Suppressor macrophage treated with lipopolysaccharide for 4 hours (primary cell): Measurements from ENCODE around the gene GMPR.

Source experiments
- DNase-seq: peaks from one replicate; pipeline ENCODE4 v3.0.0-alpha.2; 2020

GMPR gene

DNA sequence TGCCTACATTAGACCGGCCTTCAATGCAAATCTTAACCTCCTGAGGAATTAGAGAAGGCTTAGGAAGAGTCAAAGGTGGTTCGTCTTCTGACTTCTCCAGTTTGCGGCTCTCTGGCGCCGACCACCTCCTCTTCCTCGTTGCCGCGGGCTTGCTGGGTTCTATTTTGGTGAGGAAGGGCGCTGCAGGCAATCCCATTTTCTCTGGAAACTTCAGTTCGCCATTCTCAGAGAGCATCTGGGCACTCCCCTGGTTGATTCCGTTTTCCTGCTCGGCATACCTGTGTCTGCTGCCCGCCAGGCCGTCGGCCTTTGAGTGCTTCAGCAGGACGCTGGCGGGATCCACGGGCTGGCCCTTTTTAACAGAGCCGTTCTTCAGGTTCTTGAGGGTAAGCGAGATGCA, 67.9 kb downstream of the GMPR start:
- no peak for DNase-seq

DNA sequence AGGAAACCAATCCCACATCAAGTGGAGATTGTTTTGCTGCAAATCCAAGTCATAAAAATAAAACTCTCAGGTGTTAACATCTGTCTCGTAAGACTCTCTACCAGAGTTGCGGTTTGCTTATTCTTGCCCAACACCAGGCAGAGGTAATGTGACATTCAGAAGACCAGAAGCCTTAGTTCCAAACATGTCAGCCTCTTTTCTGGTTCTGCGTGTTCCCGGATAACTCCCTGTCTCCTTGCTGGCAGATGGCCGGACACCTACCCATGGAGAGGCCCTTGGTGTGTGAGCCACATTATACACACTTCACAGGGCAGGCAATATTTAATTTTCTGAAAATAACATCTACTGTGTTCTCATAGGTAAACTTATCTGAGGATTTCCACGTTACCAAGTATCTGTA, 73.4 kb downstream of the GMPR start:
- DNase-seq, result no peak

GRCh38 chr6:16313732-16314131, 75.3 kb downstream of the GMPR start:
- no peak for DNase-seq

- no peak for DNase-seq
Measured at GRCh38 chr6:16314296-16314695, 75.9 kb downstream of the GMPR start.

- DNase-seq, result peak; percentile 51
Measured at GRCh38 chr6:16316741-16317251, 78.4 kb downstream of the GMPR start.

GRCh38 chr6:16318538-16318937, 80.2 kb downstream of the GMPR start:
- DNase-seq, result peak; percentile 68

GRCh38 chr6:16318953-16319720, 80.8 kb downstream of the GMPR start:
- no peak for DNase-seq

- DNase-seq, result peak; percentile 86
Measured at GRCh38 chr6:16319813-16320532, 81.6 kb downstream of the GMPR start.

- DNase-seq, result peak; percentile 58
Measured at GRCh38 chr6:16320533-16321340, 82.3 kb downstream of the GMPR start.

DNA sequence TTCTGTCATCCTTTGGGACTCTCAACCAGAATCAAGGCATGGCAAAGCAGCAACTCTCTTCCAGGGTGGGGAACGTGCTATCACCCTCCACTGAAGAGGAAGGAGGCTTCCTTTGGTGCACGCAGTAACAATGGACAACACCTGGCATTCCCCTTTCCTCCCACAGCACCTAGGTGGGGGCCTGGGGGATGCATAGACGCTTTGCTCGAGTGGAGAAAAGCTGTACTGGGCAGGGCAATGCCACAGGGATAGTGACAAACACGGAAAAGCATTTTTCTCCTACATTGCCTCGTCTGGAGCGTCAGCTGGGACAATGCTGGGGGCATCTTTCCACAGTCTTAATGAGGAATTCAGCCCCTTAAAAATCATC, 82.9 kb downstream of the GMPR start:
- DNase-seq, result no peak

GRCh38 chr6:16321826-16322225, 83.4 kb downstream of the GMPR start:
- DNase-seq, result no peak

DNA sequence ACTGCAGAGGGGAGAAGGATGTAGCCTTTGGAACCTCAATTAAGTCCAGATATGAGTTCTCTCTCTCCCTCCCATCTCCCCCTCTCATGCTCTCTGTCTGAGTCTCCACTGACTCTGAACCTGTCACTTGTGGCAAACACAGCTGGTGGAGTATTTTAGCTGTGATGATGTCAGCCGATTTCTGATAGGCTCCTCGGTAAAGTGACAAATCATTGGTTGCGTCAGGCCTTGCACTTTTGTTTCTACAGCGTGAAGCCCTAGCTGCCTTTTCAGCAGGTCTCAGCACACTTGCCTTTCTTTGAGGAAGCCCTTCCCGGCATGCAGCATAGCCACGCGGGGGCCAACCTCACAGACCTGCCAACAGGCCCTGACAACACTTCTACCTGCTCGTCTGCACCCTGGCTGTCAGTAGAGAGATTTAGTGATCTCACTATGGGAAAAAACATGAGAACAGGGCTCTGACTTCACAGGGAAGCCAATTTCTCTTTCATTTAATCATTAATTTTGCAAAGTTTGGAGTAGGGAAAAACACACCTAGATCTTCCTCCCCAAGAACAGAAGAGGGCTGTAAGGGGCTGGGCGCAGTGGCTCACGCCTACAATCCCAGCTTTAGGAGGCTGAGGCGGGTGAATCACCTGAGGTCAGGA, 84.4 kb downstream of the GMPR start:
- DNase-seq, result peak; percentile 91

DNA sequence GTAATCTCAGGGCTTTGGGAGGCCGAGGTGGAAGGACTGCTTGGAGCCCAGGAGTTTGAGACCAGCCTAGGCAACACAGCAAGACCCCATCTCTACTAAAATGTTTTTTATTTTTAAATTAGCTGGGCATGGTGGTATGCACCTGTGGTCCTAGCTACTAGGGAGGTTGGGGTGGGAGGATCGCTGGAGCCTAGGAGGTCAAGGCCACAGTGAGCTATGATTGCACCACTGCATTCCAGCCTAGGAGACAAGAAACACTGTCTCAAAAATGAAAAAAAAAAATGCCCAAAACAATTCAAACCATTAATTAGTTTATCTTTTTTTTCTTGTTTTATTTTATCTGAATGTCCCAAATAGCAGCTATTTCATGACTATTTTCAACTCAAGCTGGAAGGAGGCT, 85.8 kb downstream of the GMPR start:
- no peak for DNase-seq

- no peak for DNase-seq
Measured at GRCh38 chr6:16324606-16325225, 86.3 kb downstream of the GMPR start.

DNA sequence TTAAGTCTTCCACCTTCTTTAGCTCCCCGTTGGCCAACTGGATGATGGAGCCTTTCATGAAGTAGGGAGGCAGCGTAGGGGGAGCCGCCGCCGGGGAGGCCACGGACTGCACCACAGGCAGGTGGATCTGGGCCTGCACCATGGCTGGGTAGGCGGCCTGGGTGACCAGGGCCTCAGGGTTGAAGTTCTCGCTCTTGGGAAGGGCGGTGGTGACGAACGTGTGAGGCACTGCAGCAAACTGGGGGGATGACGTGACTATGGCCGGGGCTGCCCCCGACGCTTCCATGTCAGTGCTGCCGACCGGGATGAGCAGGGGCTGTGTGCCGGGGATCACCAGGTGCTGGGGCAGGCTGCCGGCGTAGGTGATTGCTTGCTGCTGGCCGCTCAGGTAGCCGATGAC, 88.1 kb downstream of the GMPR start:
- no peak for DNase-seq

DNA sequence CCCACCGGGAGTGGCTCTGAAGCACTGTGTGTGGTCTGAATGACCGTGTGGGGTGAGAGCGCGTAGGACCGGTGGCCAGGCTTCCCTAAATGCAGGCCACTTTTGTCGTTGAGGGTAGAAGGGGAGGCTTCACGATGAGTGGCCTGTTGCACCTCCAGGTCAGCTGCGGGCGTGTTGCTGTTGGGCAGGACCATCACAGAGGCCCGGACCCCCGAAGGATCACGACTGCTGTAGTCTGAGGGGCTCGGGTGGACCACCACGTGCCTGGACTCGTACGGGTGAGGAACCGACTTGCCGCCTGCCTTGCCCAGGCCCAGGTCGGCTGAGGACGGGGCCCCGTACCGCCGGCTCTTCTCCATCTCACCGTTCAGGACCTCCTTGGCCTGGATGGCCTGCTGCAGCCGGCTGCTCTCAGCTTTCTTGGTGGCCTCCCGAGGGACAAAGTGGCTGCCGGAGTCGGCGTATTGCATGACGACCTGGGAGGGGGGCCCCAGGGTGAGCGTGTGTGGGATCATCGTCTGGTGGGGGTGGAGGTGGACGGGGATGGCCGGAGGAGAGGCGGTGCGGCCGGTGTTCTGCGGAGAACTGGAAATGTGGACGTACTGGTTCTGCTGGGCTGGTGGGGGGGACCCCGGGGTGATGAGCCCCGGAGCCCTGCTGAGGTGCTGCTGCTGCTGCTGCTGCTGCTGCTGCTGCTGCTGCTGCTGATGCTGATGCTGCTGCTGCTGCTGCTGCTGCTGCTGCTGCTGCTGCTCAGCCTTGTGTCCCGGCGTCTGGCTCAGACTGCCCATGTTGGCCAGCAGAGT, 88.8 kb downstream of the GMPR start:
- no peak for DNase-seq

- no peak for DNase-seq
Measured at GRCh38 chr6:16327777-16328325, 89.5 kb downstream of the GMPR start.

- no peak for DNase-seq
Measured at GRCh38 chr6:16329233-16329632, 90.8 kb downstream of the GMPR start.

GRCh38 chr6:16331384-16332174, 93.2 kb downstream of the GMPR start:
- peak; percentile 88 for DNase-seq

DNA sequence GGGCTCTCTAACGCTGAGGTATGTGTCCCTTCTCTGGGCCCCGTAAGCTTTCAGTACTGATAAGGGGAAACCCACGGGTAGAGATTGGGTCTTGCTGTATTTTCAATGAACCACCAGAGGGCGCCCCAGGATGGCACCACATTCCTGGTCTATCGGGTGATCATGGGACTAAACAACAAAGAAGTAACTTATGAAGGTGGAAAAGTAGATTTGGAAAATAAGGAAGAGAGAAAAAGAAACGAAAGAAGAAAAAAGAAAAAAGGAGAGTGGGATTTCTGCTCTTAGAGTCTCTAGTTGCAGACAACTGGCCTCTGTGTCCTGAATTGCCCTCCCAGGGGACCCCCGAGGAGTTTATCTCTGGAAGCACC, 93.8 kb downstream of the GMPR start:
- DNase-seq, result peak; percentile 85

DNA sequence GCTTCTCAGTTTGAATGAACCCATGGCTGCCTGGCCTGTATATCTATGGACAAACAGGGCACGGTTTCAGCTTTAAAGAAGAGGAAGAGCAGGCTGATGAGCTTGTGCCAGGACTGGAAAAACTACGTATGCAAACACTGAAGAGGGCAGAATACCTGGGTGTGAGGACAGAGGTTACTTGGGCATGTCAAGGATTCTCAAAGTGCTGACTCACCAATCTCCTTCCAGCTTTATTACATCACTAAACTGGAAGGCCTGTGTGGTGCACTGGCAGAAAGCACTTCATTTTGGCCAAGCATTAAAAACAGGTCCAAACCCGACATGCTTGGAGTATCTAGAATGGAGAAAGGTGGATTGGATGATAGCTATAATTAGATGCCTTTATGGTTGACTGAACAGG, 95.2 kb downstream of the GMPR start:
- no peak for DNase-seq
